Measurements from ENCODE around the gene NUP214. TPM values are rescaled to one million over a fixed set of nuclear protein-coding genes. Genes with fewer than 3 reads are reported as not detected.
"Not testable (repeated sequence)": the region's sequence is repeated elsewhere in the genome, so short reads cannot be mapped to it uniquely, and the experiment has no call there.

The NUP214 gene
- total and polyA plus RNA-seq, 4 donors: 6.6 to 63.6 (median 40.3) TPM

DNA sequence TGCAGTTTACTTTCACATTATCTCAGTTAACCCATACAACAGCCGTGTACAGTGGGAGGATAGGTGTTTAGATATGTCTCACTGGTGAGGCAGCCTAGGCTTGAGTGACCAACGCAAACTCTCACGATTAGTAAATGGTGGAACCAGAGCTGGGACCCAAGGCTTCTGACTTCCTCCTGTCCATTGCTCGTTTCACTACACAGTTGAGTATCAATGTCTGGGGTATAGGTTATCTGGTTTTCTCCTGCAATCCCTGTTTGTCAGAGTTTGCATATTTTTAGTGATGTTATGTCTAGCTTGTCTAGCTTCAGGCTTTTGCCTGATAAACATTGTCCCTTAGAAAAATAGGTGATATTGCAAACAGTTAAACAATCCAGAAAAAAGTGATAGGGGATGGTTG, 62.6 kb downstream of the NUP214 start:
- no peaks in the 10 kb centered on the region for H3K9me3 ChIP-seq (ENCODE audit: control insufficient read depth, low read length)
- peaks cover 5 to 6% of the 10 kb centered on the region in 2 donors for H3K36me3 ChIP-seq (ENCODE audit: control insufficient read depth in 1 of 2, insufficient read depth in 2 of 2, low read length in 1 of 2)
- 91 to 92% methylated on average over 4 of the region's 4 CpGs for WGBS, 2 donors
- DNase-seq (no peak), ATAC-seq (ENCODE audit: low FRiP score) (no peak)
- H3K27me3 ChIP-seq (ENCODE audit: control insufficient read depth in 1 of 2, insufficient read depth in 2 of 2, low read length in 1 of 2): no peaks in the 10 kb centered on the region
- H3K4me3 ChIP-seq (ENCODE audit: low read length in 2 of 2): no peak overlapping the region
- H3K4me1 ChIP-seq (ENCODE audit: control insufficient read depth in 1 of 2, insufficient read depth in 2 of 2, low read length in 2 of 2): no peaks in the 10 kb centered on the region
- intact Hi-C loops (cut with DNase I): no loop called here
- no peak overlapping the region for H3K27ac ChIP-seq (ENCODE audit: low read depth in 1 of 2, low read length in 2 of 2)

DNA sequence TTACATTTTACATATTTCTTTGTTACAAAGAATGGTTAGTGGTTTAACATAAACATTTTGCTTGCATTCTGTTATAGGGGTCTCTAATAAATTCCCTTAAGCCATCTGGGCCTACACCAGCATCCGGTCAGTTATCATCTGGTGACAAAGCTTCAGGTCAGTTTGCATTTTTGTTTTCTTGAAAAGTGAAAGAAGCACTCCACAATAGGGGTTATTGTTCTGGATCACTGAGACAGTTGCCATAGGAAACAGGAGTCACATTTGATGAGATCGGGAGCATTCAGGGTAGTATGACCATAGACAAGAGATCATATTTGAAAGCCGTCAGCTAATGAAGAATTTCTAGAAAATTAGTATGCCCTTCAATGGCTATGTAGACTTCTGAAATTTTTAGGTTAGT, 63.6 kb downstream of the NUP214 start:
- no peak overlapping the region for H3K27ac ChIP-seq (ENCODE audit: low read depth in 1 of 2, low read length in 2 of 2)
- 91 to 97% methylated on average over 3 of the region's 3 CpGs for WGBS, 2 donors
- ATAC-seq (ENCODE audit: low FRiP score) (no peak), DNase-seq (no peak)
- H3K36me3 ChIP-seq (ENCODE audit: control insufficient read depth in 1 of 2, insufficient read depth in 2 of 2, low read length in 1 of 2): peaks cover 5 to 6% of the 10 kb centered on the region in 2 donors
- H3K4me1 ChIP-seq (ENCODE audit: control insufficient read depth in 1 of 2, insufficient read depth in 2 of 2, low read length in 2 of 2): no peaks in the 10 kb centered on the region
- no peak overlapping the region for H3K4me3 ChIP-seq (ENCODE audit: low read length in 2 of 2)
- H3K9me3 ChIP-seq (ENCODE audit: control insufficient read depth, low read length): no peaks in the 10 kb centered on the region
- H3K27me3 ChIP-seq (ENCODE audit: control insufficient read depth in 1 of 2, insufficient read depth in 2 of 2, low read length in 1 of 2): no peaks in the 10 kb centered on the region
- intact Hi-C loops (cut with DNase I): no loop called here

DNA sequence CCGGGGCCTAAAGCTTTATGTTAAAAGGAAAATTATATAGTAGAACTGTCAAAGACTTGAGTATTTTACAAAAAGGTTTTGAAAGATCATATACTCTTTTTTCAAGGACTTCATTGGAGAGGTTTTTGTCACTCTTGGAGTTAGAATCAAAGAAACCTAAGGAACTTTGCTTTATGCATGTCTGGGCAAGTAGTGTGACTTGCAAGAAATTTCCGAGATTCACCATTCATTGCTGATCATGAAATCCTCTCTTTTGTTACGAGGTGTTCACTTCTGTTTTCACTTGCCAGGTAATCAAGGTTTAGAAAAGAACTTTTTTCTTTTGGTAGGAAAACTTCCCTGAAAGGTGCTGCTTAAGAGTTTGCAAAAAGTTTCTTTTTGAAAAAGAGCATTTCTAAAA, 64.8 kb downstream of the NUP214 start:
- no peak for ATAC-seq (ENCODE audit: low FRiP score)
- Histone ChIP-seq H3K4me1 (ENCODE audit: control insufficient read depth in 1 of 2, insufficient read depth in 2 of 2, low read length in 2 of 2) (no peaks in the 10 kb centered on the region), H3K36me3 (ENCODE audit: control insufficient read depth in 1 of 2, insufficient read depth in 2 of 2, low read length in 1 of 2) (peaks cover 6 to 9% of the 10 kb centered on the region in 2 donors), H3K27ac (ENCODE audit: low read depth in 1 of 2, low read length in 2 of 2) (no peak overlapping the region), H3K9me3 (ENCODE audit: control insufficient read depth, low read length) (no peaks in the 10 kb centered on the region), H3K27me3 (ENCODE audit: control insufficient read depth in 1 of 2, insufficient read depth in 2 of 2, low read length in 1 of 2) (no peaks in the 10 kb centered on the region), H3K4me3 (ENCODE audit: low read length in 2 of 2) (no peak overlapping the region)
- intact Hi-C loops (cut with DNase I): no loop called here
- DNase-seq: no peak
- WGBS, 2 donors: 80 to 89% methylated on average over 3 of the region's 3 CpGs

DNA sequence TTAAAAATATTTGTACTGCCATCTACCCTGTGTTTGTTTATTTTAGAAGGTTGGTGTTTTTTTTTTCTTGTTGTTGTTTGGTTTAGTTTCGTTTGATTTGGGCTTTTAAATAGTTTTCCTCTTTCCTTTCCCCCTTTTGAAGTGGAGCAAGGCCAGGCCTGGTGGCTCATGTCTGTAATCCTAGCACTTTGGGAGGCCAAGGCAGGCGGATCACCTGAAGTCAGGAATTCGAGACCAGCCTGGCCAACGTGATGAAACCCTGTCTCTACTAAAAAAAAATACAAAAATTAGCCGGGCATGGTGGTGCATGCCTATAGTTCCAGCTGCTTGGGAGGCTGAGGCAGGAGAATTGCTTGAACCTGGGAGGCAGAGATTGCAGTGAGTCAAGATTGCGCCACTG, 65.6 kb downstream of the NUP214 start:
- H3K27me3 ChIP-seq (ENCODE audit: control insufficient read depth in 1 of 2, insufficient read depth in 2 of 2, low read length in 1 of 2); H3K36me3 ChIP-seq (ENCODE audit: control insufficient read depth in 1 of 2, insufficient read depth in 2 of 2, low read length in 1 of 2); H3K27ac ChIP-seq (ENCODE audit: low read depth in 1 of 2, low read length in 2 of 2); DNase-seq; ATAC-seq (ENCODE audit: low FRiP score); H3K4me1 ChIP-seq (ENCODE audit: control insufficient read depth in 1 of 2, insufficient read depth in 2 of 2, low read length in 2 of 2); H3K9me3 ChIP-seq (ENCODE audit: control insufficient read depth, low read length); H3K4me3 ChIP-seq (ENCODE audit: low read length in 2 of 2); intact Hi-C loops (cut with DNase I): not testable (repeated sequence)
- 73 to 75% methylated on average over 6 of the region's 6 CpGs for WGBS, 2 donors

DNA sequence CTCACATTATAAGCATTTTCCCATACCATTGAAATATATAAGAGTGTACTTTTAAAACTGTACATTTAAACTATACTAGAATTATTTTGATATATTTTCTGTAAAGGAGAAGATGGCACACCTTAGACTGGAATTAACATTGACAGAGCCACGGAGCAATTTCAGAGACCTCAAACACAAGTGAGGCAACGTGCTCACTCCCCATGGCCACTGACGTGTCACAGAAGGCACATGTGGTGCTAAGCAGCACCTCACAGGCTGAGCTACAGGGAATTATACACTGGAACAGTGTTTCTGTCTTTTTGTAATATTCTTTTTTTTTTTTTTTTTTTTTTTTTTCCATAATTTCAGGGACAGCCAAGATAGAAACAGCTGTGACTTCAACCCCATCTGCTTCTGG, 66.5 kb downstream of the NUP214 start:
- Histone ChIP-seq H3K27ac (ENCODE audit: low read depth in 1 of 2, low read length in 2 of 2) (no peak overlapping the region), H3K4me1 (ENCODE audit: control insufficient read depth in 1 of 2, insufficient read depth in 2 of 2, low read length in 2 of 2) (no peaks in the 10 kb centered on the region), H3K27me3 (ENCODE audit: control insufficient read depth in 1 of 2, insufficient read depth in 2 of 2, low read length in 1 of 2) (no peaks in the 10 kb centered on the region), H3K4me3 (ENCODE audit: low read length in 2 of 2) (no peak overlapping the region), H3K36me3 (ENCODE audit: control insufficient read depth in 1 of 2, insufficient read depth in 2 of 2, low read length in 1 of 2) (peaks cover 6 to 7% of the 10 kb centered on the region in 2 donors), H3K9me3 (ENCODE audit: control insufficient read depth, low read length) (no peaks in the 10 kb centered on the region)
- DNase-seq (no peak), ATAC-seq (ENCODE audit: low FRiP score) (no peak)
- intact Hi-C loops (cut with DNase I): no loop called here
- WGBS, 2 donors: 93 to 95% methylated on average over 3 of the region's 3 CpGs

DNA sequence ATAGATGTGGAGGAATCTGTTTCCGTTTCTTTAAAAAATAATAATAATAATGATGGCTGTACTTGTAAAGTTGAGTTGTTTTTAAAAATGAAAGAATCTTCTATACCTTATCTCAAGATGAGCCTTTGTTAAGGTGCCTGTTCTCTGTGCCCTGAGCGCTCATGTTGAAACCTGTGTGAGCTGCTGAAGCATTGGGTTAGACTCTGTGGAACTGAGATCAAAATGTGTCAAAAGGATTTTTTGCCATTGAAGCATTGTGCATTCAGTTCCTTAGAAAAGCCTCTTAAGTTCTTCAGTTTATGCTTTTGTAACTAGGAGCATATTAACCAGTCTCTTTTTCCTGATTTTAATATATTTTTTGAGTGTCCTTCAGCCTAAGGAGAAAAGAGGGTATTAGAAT, 67.7 kb downstream of the NUP214 start:
- WGBS, 2 donors: 98% methylated on average over 2 of the region's 2 CpGs

DNA sequence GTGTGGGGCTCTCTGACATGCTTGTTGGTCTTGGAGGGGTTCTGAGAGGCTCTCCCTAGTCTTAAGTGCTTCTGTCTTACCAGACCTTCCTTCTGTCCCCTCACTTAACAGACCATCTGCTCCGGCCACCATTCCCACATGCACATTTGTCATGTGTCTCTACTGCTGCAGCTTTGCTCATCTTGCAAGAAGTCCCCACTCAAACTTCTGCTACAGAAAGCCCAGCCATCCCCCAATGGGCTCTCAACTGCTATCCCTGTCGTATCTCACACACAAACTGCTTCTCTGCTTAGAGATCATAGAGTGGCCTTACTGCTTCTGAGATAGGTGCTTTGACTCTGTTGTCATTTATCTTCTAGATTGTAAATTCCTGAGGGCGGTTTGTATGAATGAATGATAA, 69.4 kb downstream of the NUP214 start:
- ATAC-seq (ENCODE audit: low FRiP score): no peak
- WGBS, 2 donors: 76 to 87% methylated on average over 3 of the region's 3 CpGs

More for the DNA sequence above, 67.7 kb downstream of the NUP214 start:
- Histone ChIP-seq H3K4me3 (ENCODE audit: low read length in 2 of 2) (no peak overlapping the region), H3K36me3 (ENCODE audit: control insufficient read depth in 1 of 2, insufficient read depth in 2 of 2, low read length in 1 of 2) (peaks cover 8 to 9% of the 10 kb centered on the region in 2 donors), H3K27ac (ENCODE audit: low read depth in 1 of 2, low read length in 2 of 2) (no peak overlapping the region), H3K4me1 (ENCODE audit: control insufficient read depth in 1 of 2, insufficient read depth in 2 of 2, low read length in 2 of 2) (no peaks in the 10 kb centered on the region), H3K9me3 (ENCODE audit: control insufficient read depth, low read length) (no peaks in the 10 kb centered on the region), H3K27me3 (ENCODE audit: control insufficient read depth in 1 of 2, insufficient read depth in 2 of 2, low read length in 1 of 2) (no peaks in the 10 kb centered on the region)
- DNase-seq: no peak
- intact Hi-C loops (cut with DNase I): no loop called here
- no peak for ATAC-seq (ENCODE audit: low FRiP score)

DNA sequence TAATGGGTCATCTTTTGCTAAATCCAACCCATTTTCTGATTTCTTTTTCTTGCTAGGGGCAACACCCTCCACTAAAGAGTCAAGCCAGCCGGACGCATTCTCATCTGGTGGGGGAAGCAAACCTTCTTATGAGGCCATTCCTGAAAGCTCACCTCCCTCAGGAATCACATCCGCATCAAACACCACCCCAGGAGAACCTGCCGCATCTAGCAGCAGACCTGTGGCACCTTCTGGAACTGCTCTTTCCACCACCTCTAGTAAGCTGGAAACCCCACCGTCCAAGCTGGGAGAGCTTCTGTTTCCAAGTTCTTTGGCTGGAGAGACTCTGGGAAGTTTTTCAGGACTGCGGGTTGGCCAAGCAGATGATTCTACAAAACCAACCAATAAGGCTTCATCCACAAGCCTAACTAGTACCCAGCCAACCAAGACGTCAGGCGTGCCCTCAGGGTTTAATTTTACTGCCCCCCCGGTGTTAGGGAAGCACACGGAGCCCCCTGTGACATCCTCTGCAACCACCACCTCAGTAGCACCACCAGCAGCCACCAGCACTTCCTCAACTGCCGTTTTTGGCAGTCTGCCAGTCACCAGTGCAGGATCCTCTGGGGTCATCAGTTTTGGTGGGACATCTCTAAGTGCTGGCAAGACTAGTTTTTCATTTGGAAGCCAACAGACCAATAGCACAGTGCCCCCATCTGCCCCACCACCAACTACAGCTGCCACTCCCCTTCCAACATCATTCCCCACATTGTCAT, 72.0 kb downstream of the NUP214 start:
- intact Hi-C loops (cut with DNase I): no loop called here
- no peak overlapping the region for H3K4me3 ChIP-seq (ENCODE audit: low read length in 2 of 2)
- no peaks in the 10 kb centered on the region for H3K4me1 ChIP-seq (ENCODE audit: control insufficient read depth in 1 of 2, insufficient read depth in 2 of 2, low read length in 2 of 2)
- H3K9me3 ChIP-seq (ENCODE audit: control insufficient read depth, low read length): no peaks in the 10 kb centered on the region
- DNase-seq: no peak
- ATAC-seq (ENCODE audit: low FRiP score): no peak
- H3K27ac ChIP-seq (ENCODE audit: low read depth in 1 of 2, low read length in 2 of 2): no peak overlapping the region
- H3K36me3 ChIP-seq (ENCODE audit: control insufficient read depth in 1 of 2, insufficient read depth in 2 of 2, low read length in 1 of 2): peaks cover 2 to 19% of the 10 kb centered on the region in 2 donors
- H3K27me3 ChIP-seq (ENCODE audit: control insufficient read depth in 1 of 2, insufficient read depth in 2 of 2, low read length in 1 of 2): no peaks in the 10 kb centered on the region
- 81 to 82% methylated on average over 11 of the region's 11 CpGs for WGBS, 2 donors

More for the DNA sequence above, 69.4 kb downstream of the NUP214 start:
- intact Hi-C loops (cut with DNase I): no loop called here
- Histone ChIP-seq H3K9me3 (ENCODE audit: control insufficient read depth, low read length) (no peaks in the 10 kb centered on the region), H3K4me1 (ENCODE audit: control insufficient read depth in 1 of 2, insufficient read depth in 2 of 2, low read length in 2 of 2) (no peaks in the 10 kb centered on the region), H3K36me3 (ENCODE audit: control insufficient read depth in 1 of 2, insufficient read depth in 2 of 2, low read length in 1 of 2) (peaks cover 7 to 14% of the 10 kb centered on the region in 2 donors), H3K4me3 (ENCODE audit: low read length in 2 of 2) (no peak overlapping the region), H3K27me3 (ENCODE audit: control insufficient read depth in 1 of 2, insufficient read depth in 2 of 2, low read length in 1 of 2) (no peaks in the 10 kb centered on the region), H3K27ac (ENCODE audit: low read depth in 1 of 2, low read length in 2 of 2) (no peak overlapping the region)
- DNase-seq: no peak

DNA sequence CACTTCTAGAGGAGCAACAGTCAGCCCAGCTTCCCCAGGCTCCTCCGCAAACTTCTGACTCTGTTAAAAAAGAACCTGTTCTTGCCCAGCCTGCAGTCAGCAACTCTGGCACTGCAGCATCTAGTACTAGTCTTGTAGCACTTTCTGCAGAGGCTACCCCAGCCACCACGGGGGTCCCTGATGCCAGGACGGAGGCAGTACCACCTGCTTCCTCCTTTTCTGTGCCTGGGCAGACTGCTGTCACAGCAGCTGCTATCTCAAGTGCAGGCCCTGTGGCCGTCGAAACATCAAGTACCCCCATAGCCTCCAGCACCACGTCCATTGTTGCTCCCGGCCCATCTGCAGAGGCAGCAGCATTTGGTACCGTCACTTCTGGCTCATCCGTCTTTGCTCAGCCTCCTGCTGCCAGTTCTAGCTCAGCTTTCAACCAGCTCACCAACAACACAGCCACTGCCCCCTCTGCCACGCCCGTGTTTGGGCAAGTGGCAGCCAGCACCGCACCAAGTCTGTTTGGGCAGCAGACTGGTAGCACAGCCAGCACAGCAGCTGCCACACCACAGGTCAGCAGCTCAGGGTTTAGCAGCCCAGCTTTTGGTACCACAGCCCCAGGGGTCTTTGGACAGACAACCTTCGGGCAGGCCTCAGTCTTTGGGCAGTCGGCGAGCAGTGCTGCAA, 72.8 kb downstream of the NUP214 start:
- WGBS, 2 donors: 90 to 91% methylated on average over 15 of the region's 15 CpGs

More for the DNA sequence above, 72.8 kb downstream of the NUP214 start:
- DNase-seq (no peak), ATAC-seq (ENCODE audit: low FRiP score) (no peak)
- no peak overlapping the region for H3K4me3 ChIP-seq (ENCODE audit: low read length in 2 of 2)
- peaks cover 2 to 19% of the 10 kb centered on the region in 2 donors for H3K36me3 ChIP-seq (ENCODE audit: control insufficient read depth in 1 of 2, insufficient read depth in 2 of 2, low read length in 1 of 2)
- intact Hi-C loops (cut with DNase I): no loop called here
- H3K27me3 ChIP-seq (ENCODE audit: control insufficient read depth in 1 of 2, insufficient read depth in 2 of 2, low read length in 1 of 2): no peaks in the 10 kb centered on the region
- no peak overlapping the region for H3K27ac ChIP-seq (ENCODE audit: low read depth in 1 of 2, low read length in 2 of 2)
- H3K4me1 ChIP-seq (ENCODE audit: control insufficient read depth in 1 of 2, insufficient read depth in 2 of 2, low read length in 2 of 2): no peaks in the 10 kb centered on the region
- H3K9me3 ChIP-seq (ENCODE audit: control insufficient read depth, low read length): no peaks in the 10 kb centered on the region

All from aorta (tissue), 5 donors.